Endothelial cell of umbilical vein (primary cell): Measurements from ENCODE around the gene PITX2. TPM values are rescaled to one million over a fixed set of nuclear protein-coding genes. Genes with fewer than 3 reads are reported as not detected.

ENCODE experiments used
- BruUV-seq: library from RNA; stranded (reverse); fragments of 400-500 nt; replicated peaks from 2 replicates; lab custom pipeline; 2021; lab: Mats Ljungman, UMichigan
- CTCF ChIA-PET: fragments of 300-600, 350-600 bp; sonication (Branson Sonifier 250); formaldehyde crosslinking; loops from one replicate; lab custom pipeline; 2021; ENCODE audit warnings: antibody characterized with exemption, inconsistent platforms; lab: Charles Lee
- POLR2A ChIA-PET: fragments of 300-600, 350-600 bp; sonication (Branson Sonifier 250); formaldehyde crosslinking; loops from one replicate; lab custom pipeline; 2021; ENCODE audit warnings: antibody characterized with exemption, inconsistent platforms; lab: Charles Lee
- DNase-seq: peaks from one replicate; pipeline ENCODE4 v3.0.0-alpha.2; 2011; ENCODE audit warnings: low read depth, low spot score
- FAIRE-seq: peaks from 2 replicates; lab custom pipeline; 2011; peaks lifted over from hg19 to GRCh38; lab: Jason Lieb, UNC
- H2AFZ ChIP-seq: 2 replicates; pipeline ENCODE4 v1.6.0; 2012; ENCODE audit warnings: low read depth, low read length, control low read depth, inconsistent platforms
- H3K27ac ChIP-seq: 2 replicates; pipeline ENCODE4 v1.5.1; 2011; ENCODE audit warnings: low read depth, mild to moderate bottlenecking, control low read depth, low read length, moderate library complexity; ENCODE audit not compliant: insufficient read depth
- H3K27me3 ChIP-seq, 2 experiments: 2 replicates each; pipeline versions ENCODE4 v1.6.0 to v1.6.1; 2011; ENCODE audit warnings: low read length in 2 of 2, mixed read lengths in 1 of 2; ENCODE audit not compliant: control insufficient read depth in 2 of 2, insufficient read depth in 2 of 2
- H3K36me3 ChIP-seq, 2 experiments: 2 replicates in 1 of 2; 3 replicates in 1 of 2; pipeline ENCODE4 v1.5.1; 2011; ENCODE audit warnings: low read length in 2 of 2, mild to moderate bottlenecking in 1 of 2, moderate library complexity in 1 of 2; ENCODE audit not compliant: control insufficient read depth in 2 of 2, insufficient read depth in 2 of 2; ENCODE audit errors: extremely low read depth in 1 of 2
- H3K4me1 ChIP-seq: 3 replicates; pipeline ENCODE4 v1.5.1; 2011; ENCODE audit warnings: mild to moderate bottlenecking, low read length; ENCODE audit not compliant: control insufficient read depth, insufficient read depth; ENCODE audit errors: extremely low read depth
- H3K4me2 ChIP-seq: 2 replicates; pipeline ENCODE4 v1.6.1; 2011; ENCODE audit warnings: low read length, control low read depth, mixed read lengths; ENCODE audit not compliant: insufficient read depth
- H3K4me3 ChIP-seq, 3 experiments: fragments of 200-600 bp in 1 of 3; sonication (generic), shearing (Covaris generic) in 1 of 3; replicated peaks in 1 of 3; 2 replicates each; pipeline ENCODE4 v1.5.1; 2011 to 2016; ENCODE audit warnings: control low read depth in 3 of 3, low read length in 3 of 3, mild to moderate bottlenecking in 2 of 3, inconsistent platforms in 1 of 3, low read depth in 1 of 3, moderate library complexity in 1 of 3; ENCODE audit not compliant: insufficient read depth in 1 of 3
- H3K79me2 ChIP-seq: 2 replicates; pipeline ENCODE4 v1.6.0; 2012; ENCODE audit warnings: low read length, inconsistent platforms; ENCODE audit not compliant: control insufficient read depth, insufficient read depth
- H3K9ac ChIP-seq: replicated peaks from 2 replicates; pipeline ENCODE3; 2011; ENCODE audit warnings: low read length, control low read depth; ENCODE audit not compliant: insufficient read depth; ENCODE audit errors: extremely low read depth
- H3K9me1 ChIP-seq: replicated peaks from 3 replicates; pipeline ENCODE4 v1.6.0; 2011; ENCODE audit warnings: mild to moderate bottlenecking, low read length; ENCODE audit not compliant: control insufficient read depth, insufficient read depth; ENCODE audit errors: extremely low read depth
- H3K9me3 ChIP-seq: replicated peaks from 2 replicates; pipeline ENCODE4 v1.5.1; 2012; ENCODE audit warnings: low read length, inconsistent platforms; ENCODE audit not compliant: control insufficient read depth, insufficient read depth
- H4K20me1 ChIP-seq: replicated peaks from 2 replicates; pipeline ENCODE3; 2011; ENCODE audit warnings: mild to moderate bottlenecking, low read length; ENCODE audit not compliant: control insufficient read depth, insufficient read depth; ENCODE audit errors: extremely low read depth
- EZH2 ChIP-seq: IDR thresholded peaks from 2 replicates; pipeline ENCODE4 v1.6.1; 2012; ENCODE audit warnings: borderline replicate concordance, low read depth, mild to moderate bottlenecking, moderate library complexity, low read length, inconsistent platforms; ENCODE audit not compliant: severe bottlenecking
- FOS ChIP-seq: IDR thresholded peaks from 2 replicates; pipeline ENCODE4 v1.6.1; 2011; ENCODE audit warnings: mild to moderate bottlenecking, low read length, moderate library complexity, borderline replicate concordance; ENCODE audit not compliant: insufficient read depth
- GATA2 ChIP-seq: IDR thresholded peaks from 2 replicates; pipeline ENCODE4 v1.7.0; 2011; ENCODE audit warnings: low read depth, mild to moderate bottlenecking, moderate library complexity, mixed read lengths, low read length; ENCODE audit not compliant: insufficient read length, insufficient read depth
- dilution Hi-C: fragments of 300-500 bp; cut with MboI; formaldehyde crosslinking; loops from one replicate; pipeline ENCODE4 v1.15.0; 2019; ENCODE audit warnings: low sequenced_read_pairs; ENCODE audit not compliant: extremely low pct_ligation_motif_present
- intact Hi-C: fragments of 100-400 bp; cut with micrococcal nuclease; formaldehyde crosslinking; loops from one replicate; pipeline ENCODE4 v1.10.0; 2022
- polyA plus RNA-seq, 4 experiments: library from polyadenylated mRNA; depleted of rRNA in 3 of 4; stranded (reverse) in 3 of 4; unstranded in 1 of 4; fragments of >200 nt; gene quantifications; 2 replicates each; pipeline versions ENCODE4 v1.2.1 to v1.2.3, GENCODE V29; 2011 to 2012; ENCODE audit warnings: missing spikeins in 1 of 4
- total RNA-seq: library from RNA; stranded (reverse); gene quantifications from 2 replicates; pipeline ENCODE4 v1.2.3, GENCODE V29; 2021

PITX2 gene
- total and polyA plus RNA-seq, 2 donors (not counting 3 experiments of a cell fraction or from before 2014, with no cell fraction given): 0.04 to 0.31 TPM

- FAIRE-seq: no peak
- Histone ChIP-seq H3K9me1 (no peaks in the 10 kb centered on the region), H3K27me3 (peaks cover 90 to 92% of the 10 kb centered on the region in 2 experiments), H3K4me3 (no peak overlapping the region), H3K4me1 (no peaks in the 10 kb centered on the region), H4K20me1 (no peaks in the 10 kb centered on the region), H3K36me3 (no peaks in the 10 kb centered on the region), H3K4me2 (no peak overlapping the region), H3K27ac (no peak overlapping the region), H2AFZ (no peak overlapping the region), H3K79me2 (no peaks in the 10 kb centered on the region), H3K9me3 (no peaks in the 10 kb centered on the region), H3K9ac (no peak overlapping the region)
- intact Hi-C loops (loop anchor here (2.0 kb wide), 1 partner anchor 841 kb away; no protein-coding TSS in a partner anchor), dilution Hi-C loops (no loop called here)
- POLR2A ChIA-PET: no interaction called here
- BruUV-seq: no TSS peak
- CTCF ChIA-PET: interaction anchor here (1.1 to 5.0 kb wide), 5 partner anchors 23 to 1427 kb away, joined by 3 to 78 read pairs (median 4); no protein-coding TSS in a partner anchor
- no peak for DNase-seq
- peak; percentile 79 for TF ChIP-seq EZH2
- no peak for TF ChIP-seq FOS
Observed at GRCh38 chr4:110633358-110634341, 10.8 kb upstream of the PITX2 start.

GRCh38 chr4:110632506-110633357 lies 9.9 kb upstream of the PITX2 start:
- FAIRE-seq: no peak

More at GRCh38 chr4:110632506-110633357, 9.9 kb upstream of the PITX2 start:
- Histone ChIP-seq H3K36me3 (no peaks in the 10 kb centered on the region), H3K9me1 (no peaks in the 10 kb centered on the region), H3K27ac (no peak overlapping the region), H4K20me1 (no peaks in the 10 kb centered on the region), H3K79me2 (no peaks in the 10 kb centered on the region), H2AFZ (no peak overlapping the region), H3K4me1 (no peaks in the 10 kb centered on the region), H3K9me3 (no peaks in the 10 kb centered on the region), H3K4me3 (peak overlapping the region in 1 of 3 experiments; percentile 27), H3K27me3 (peaks cover 90 to 92% of the 10 kb centered on the region in 2 experiments), H3K9ac (no peak overlapping the region), H3K4me2 (peak overlapping the region; percentile 19)
- dilution Hi-C loops (no loop called here), intact Hi-C loops (loop anchor here (1.0 to 2.0 kb wide), 8 partner anchors 327 to 1399 kb away; no protein-coding TSS in a partner anchor)
- DNase-seq: no peak
- ChIA-PET POLR2A (no interaction called here), CTCF (interaction anchor here (1.1 to 5.0 kb wide), 5 partner anchors 22 to 1427 kb away, joined by 3 to 78 read pairs (median 4); no protein-coding TSS in a partner anchor)
- no TSS peak for BruUV-seq
- peak; percentile 94 for TF ChIP-seq EZH2
- no peak for TF ChIP-seq GATA2
